SK-N-SH (cell line): ENCODE results near the gene CTCF. TPM values are rescaled to one million over a fixed set of nuclear protein-coding genes. Genes with fewer than 3 reads are reported as not detected.
A peak's percentile ranks its signal among the peaks of the same experiment; 100 is the strongest.

Experiments
- CTCF ChIA-PET: fragments of 300-600, 350-600 bp; formaldehyde crosslinking; extraction: SDS; loops from one replicate; lab custom pipeline; 2021; lab: Yijun Ruan, JAX
- POLR2A ChIA-PET: fragments of 350-600 bp; sonication (Branson Sonifier 250); formaldehyde crosslinking; extraction: SDS; loops from one replicate; lab custom pipeline; 2020; ENCODE audit warnings: antibody characterized with exemption, inconsistent platforms; lab: Yijun Ruan, JAX
- DNase-seq: peaks from one replicate; pipeline ENCODE4 v3.0.0; 2012
- H2AFZ ChIP-seq: fragments of 200-600 bp; sonication (generic); 2 replicates; pipeline ENCODE4 v1.8.1; 2016; ENCODE audit warnings: antibody characterized with exemption, mild to moderate bottlenecking, low read depth
- H3F3A ChIP-seq: fragments of 200-600 bp; sonication (generic); replicated peaks from 2 replicates; pipeline ENCODE3; 2016; ENCODE audit warnings: antibody characterized with exemption, mild to moderate bottlenecking; ENCODE audit not compliant: insufficient read depth
- H3K27ac ChIP-seq, 2 experiments: fragments of 200-500 bp in 1 of 2; fragments of 200-600 bp in 1 of 2; sonication (Bioruptor generic) in 1 of 2; sonication (generic), shearing (Covaris generic) in 1 of 2; 2 replicates each; pipeline versions ENCODE4 v1.5.1 to v1.6.1; 2014 to 2016; ENCODE audit warnings: low read depth in 2 of 2, inconsistent platforms in 1 of 2, low read length in 1 of 2, mild to moderate bottlenecking in 1 of 2, mixed read lengths in 1 of 2
- H3K27me3 ChIP-seq: fragments of 200-600 bp; sonication (generic), shearing (Covaris generic); 2 replicates; pipeline ENCODE4 v1.6.1; 2016; ENCODE audit warnings: mixed run types; ENCODE audit not compliant: insufficient read depth
- H3K36me3 ChIP-seq, 2 experiments: fragments of 200-500 bp in 1 of 2; fragments of 200-600 bp in 1 of 2; sonication (Bioruptor generic) in 1 of 2; sonication (generic) in 1 of 2; replicated peaks in 1 of 2; 2 replicates each; pipeline versions ENCODE3 to v1.5.1; 2014 to 2016; ENCODE audit warnings: low read length in 1 of 2, mild to moderate bottlenecking in 1 of 2; ENCODE audit not compliant: insufficient read depth in 2 of 2, control insufficient read depth in 1 of 2
- H3K4me1 ChIP-seq, 2 experiments: fragments of 200-500 bp in 1 of 2; fragments of 200-600 bp in 1 of 2; sonication (Bioruptor generic) in 1 of 2; sonication (generic), shearing (Covaris generic) in 1 of 2; 2 replicates each; pipeline versions ENCODE4 v1.5.1 to v1.6.1; 2014 to 2016; ENCODE audit warnings: low read depth in 1 of 2, low read length in 1 of 2, mixed run types in 1 of 2; ENCODE audit not compliant: insufficient read depth in 2 of 2, control insufficient read depth in 1 of 2
- H3K4me2 ChIP-seq: fragments of 200-600 bp; sonication (generic), shearing (Covaris generic); 2 replicates; pipeline ENCODE4 v1.6.1; 2017; ENCODE audit warnings: mixed run types
- H3K4me3 ChIP-seq, 2 experiments: fragments of 200-500 bp in 1 of 2; fragments of 200-600 bp in 1 of 2; sonication (Bioruptor generic) in 1 of 2; sonication (generic), shearing (Covaris generic) in 1 of 2; 2 replicates each; pipeline versions ENCODE4 v1.5.1 to v1.8.1; 2014 to 2016; ENCODE audit warnings: low read depth in 2 of 2, inconsistent platforms in 1 of 2, low read length in 1 of 2, mild to moderate bottlenecking in 1 of 2, mixed read lengths in 1 of 2, moderate library complexity in 1 of 2
- H3K79me2 ChIP-seq: fragments of 200-600 bp; sonication (generic); 2 replicates; pipeline ENCODE4 v1.8.1; 2017; ENCODE audit warnings: mild to moderate bottlenecking; ENCODE audit not compliant: insufficient read depth
- H3K9ac ChIP-seq: fragments of 200-600 bp; sonication (generic); 2 replicates; pipeline ENCODE4 v1.6.1; 2017; ENCODE audit warnings: mixed run types
- H3K9me2 ChIP-seq: fragments of 200-600 bp; sonication (generic); 2 replicates; pipeline ENCODE4 v1.6.1; 2017; ENCODE audit warnings: mixed run types
- H3K9me3 ChIP-seq: fragments of 200-600 bp; sonication (generic); 2 replicates; pipeline ENCODE4 v1.6.1; 2017; ENCODE audit warnings: mixed run types, mild to moderate bottlenecking, moderate library complexity
- H4K20me1 ChIP-seq: fragments of 200-600 bp; sonication (generic); 2 replicates; pipeline ENCODE4 v1.6.1; 2017; ENCODE audit warnings: mild to moderate bottlenecking, mixed run types; ENCODE audit not compliant: insufficient read depth
- CHD2 ChIP-seq: fragments of 150-350 bp; IDR thresholded peaks from 2 replicates; pipeline ENCODE4 v1.6.1; 2018; ENCODE audit warnings: low read length; ENCODE audit not compliant: partially characterized antibody
- CTCF ChIP-seq: fragments of 200-600 bp; sonication (generic); IDR thresholded peaks from 2 replicates; pipeline ENCODE4 v1.6.1; 2017; ENCODE audit warnings: antibody characterized with exemption, mild to moderate bottlenecking, moderate library complexity
- EP300 ChIP-seq, 2 experiments: IDR thresholded peaks; 2 replicates each; pipeline versions ENCODE4 v1.4.0 to v1.6.1; 2012; ENCODE audit warnings: borderline replicate concordance in 1 of 2, low read depth in 1 of 2, low read length in 1 of 2
- FOSL2 ChIP-seq: IDR thresholded peaks from 2 replicates; pipeline ENCODE4 v1.4.0; 2012; ENCODE audit warnings: low read depth, mild to moderate bottlenecking, moderate library complexity, borderline replicate concordance
- FOXM1 ChIP-seq: IDR thresholded peaks from 2 replicates; pipeline ENCODE4 v1.4.0; 2012; ENCODE audit warnings: low read depth, mild to moderate bottlenecking
- GABPA ChIP-seq: IDR thresholded peaks from 2 replicates; pipeline ENCODE4 v1.4.0; 2012; ENCODE audit warnings: low read depth, mild to moderate bottlenecking
- GATA2 ChIP-seq: sonication (generic); formaldehyde crosslinking; IDR thresholded peaks from 2 replicates; pipeline ENCODE4 v1.5.0; 2020; ENCODE audit warnings: mild to moderate bottlenecking, missing genetic modification reagents
- IRF3 ChIP-seq: fragments of 150-350 bp; IDR thresholded peaks from 2 replicates; pipeline ENCODE4 v1.6.1; 2016; ENCODE audit warnings: mild to moderate bottlenecking, low read depth, low read length
- JUND ChIP-seq: IDR thresholded peaks from 2 replicates; pipeline ENCODE4 v1.4.0; 2012
- MXI1 ChIP-seq: IDR thresholded peaks from 2 replicates; pipeline ENCODE4 v1.6.1; 2012; ENCODE audit warnings: mild to moderate bottlenecking, low read depth, low read length, improper control_type of control experiment
- NRF1 ChIP-seq: IDR thresholded peaks from 2 replicates; pipeline ENCODE4 v1.6.1; 2012; ENCODE audit warnings: low read depth, mild to moderate bottlenecking, low read length
- REST ChIP-seq: IDR thresholded peaks from 2 replicates; pipeline ENCODE4 v1.6.1; 2012; ENCODE audit warnings: mild to moderate bottlenecking, low read depth, low read length, moderate library complexity
- SIN3A ChIP-seq: IDR thresholded peaks from 2 replicates; pipeline ENCODE4 v1.6.1; 2012; ENCODE audit warnings: low read depth, mild to moderate bottlenecking, low read length, moderate library complexity, borderline replicate concordance
- SMC3 ChIP-seq: IDR thresholded peaks from 2 replicates; pipeline ENCODE4 v1.6.1; 2012; ENCODE audit warnings: low read depth, low read length, improper control_type of control experiment
- TAF1 ChIP-seq: IDR thresholded peaks from 2 replicates; pipeline ENCODE4 v1.6.1; 2012; ENCODE audit warnings: low read depth, mild to moderate bottlenecking, low read length, moderate library complexity, borderline replicate concordance
- TCF12 ChIP-seq: IDR thresholded peaks from 2 replicates; pipeline ENCODE4 v1.4.0; 2012
- TEAD4 ChIP-seq: IDR thresholded peaks from 2 replicates; pipeline ENCODE4 v1.4.0; 2012; ENCODE audit warnings: mild to moderate bottlenecking, borderline replicate concordance; ENCODE audit not compliant: insufficient read depth
- USF1 ChIP-seq: IDR thresholded peaks from 2 replicates; pipeline ENCODE4 v1.4.0; 2012; ENCODE audit warnings: low read depth, borderline replicate concordance
- USF2 ChIP-seq: fragments of 150-350 bp; IDR thresholded peaks from 2 replicates; pipeline ENCODE4 v1.6.1; 2017; ENCODE audit warnings: antibody characterized with exemption, low read length, low read depth, borderline replicate concordance
- YY1 ChIP-seq: IDR thresholded peaks from 2 replicates; pipeline ENCODE4 v1.4.0; 2012; ENCODE audit warnings: low read depth, mild to moderate bottlenecking
- WGBS: methylation state at CpG from one replicate; pipeline ENCODE4 v1.1.6; 2017; ENCODE audit warnings: low lambda C conversion rate; 5-methylcytosine and 5-hydroxymethylcytosine counted together
- polyA plus RNA-seq, 3 experiments: library from polyadenylated mRNA; depleted of rRNA; stranded (reverse); fragments of >200 nt; gene quantifications; 2 replicates each; pipeline ENCODE4 v1.2.3, GENCODE V29; 2012

CTCF gene
- polyA plus RNA-seq, 1 of the 3 experiments (the other 2 are of a cell fraction), result 19.6 TPM

GRCh38 chr16:67519242-67519641, 43.1 kb upstream of the CTCF start (continued):
- TF ChIP-seq NRF1 (no peak), TAF1 (no peak)

- DNase-seq, result peak; percentile 89
- peak overlapping the region; percentile 52 to 73 for H3K4me3 ChIP-seq
- no peaks in the 10 kb centered on the region for H3K79me2 ChIP-seq
- CTCF ChIA-PET, result interaction anchor here (0.6 to 9.3 kb wide), 92 partner anchors 9 to 808 kb away, joined by 3 to 246 read pairs (median 5); partner anchors contain the start of genes ACD, ATP6V0D1, C16orf86 and CARMIL2
- no peaks in the 10 kb centered on the region for H3K9me3 ChIP-seq
- WGBS, result under 1% methylated on average over 23 of the region's 25 CpGs
- peak overlapping the region; percentile 74; the same call in 1 of the 2 replicates for H3K9ac ChIP-seq
- H3K4me1 ChIP-seq, result peaks cover 3 to 5% of the 10 kb centered on the region in 2 experiments; a peak in 2 of 4 replicates
- H3K27ac ChIP-seq, result peak overlapping the region; percentile 86 to 91
- POLR2A ChIA-PET, result interaction anchor here (0.6 to 2.3 kb wide), 5 partner anchors 9 to 350 kb away, joined by 3 to 10 read pairs (median 5); partner anchors contain the start of gene ATP6V0D1
- no peaks in the 10 kb centered on the region for H3K9me2 ChIP-seq
- H3K4me2 ChIP-seq, result peak overlapping the region; percentile 99
- no peaks in the 10 kb centered on the region for H4K20me1 ChIP-seq
- H2AFZ ChIP-seq, result peak overlapping the region; percentile 99
- no peaks in the 10 kb centered on the region for H3K27me3 ChIP-seq
- H3F3A ChIP-seq, result peaks cover 16% of the 10 kb centered on the region
- H3K36me3 ChIP-seq, result no peaks in the 10 kb centered on the region
- TF ChIP-seq TAF1 (no peak), NRF1 (no peak), IRF3 (no peak), SMC3 (peak; percentile 78), EP300 (IDR thresholded peaks at IDR 0.05; ENCODE audit: borderline replicate concordance in 1 of 2, low read depth in 1 of 2, low read length in 1 of 2) (peak in 1 of 2 experiments; percentile 2; a peak in 1 of 4 replicates), YY1 (no peak), USF2 (no peak), GABPA (no peak), FOXM1 (no peak), SIN3A (peak; percentile 76; the same call in 1 of the 2 replicates), TEAD4 (no peak), CTCF (peak; percentile 84), CHD2 (peak; percentile 46), MXI1 (no peak; the same call in 1 of the 2 replicates), JUND (no peak), GATA2 (CRISPR knock-in tag) (no peak), REST (peak; percentile 17; the same call in 1 of the 2 replicates), FOSL2 (0 out of 2 replicates have a peak, but pooled peaks have one; percentile 5), USF1 (no peak), TCF12 (peak; percentile 38; the same call in 1 of the 2 replicates)
Measured at GRCh38 chr16:67521095-67521804, 41.1 kb upstream of the CTCF start.
